NCI-H1048 (cell line): Measurements from ENCODE around the gene S100A7.
"Not testable (repeated sequence)": the region's sequence is repeated elsewhere in the genome, so short reads cannot be mapped to it uniquely, and the experiment has no call there.

Source experiments
- DNase-seq: peaks from one replicate; lab custom pipeline; 2025; lab: John Stamatoyannopoulos, UW

The S100A7 gene

DNA sequence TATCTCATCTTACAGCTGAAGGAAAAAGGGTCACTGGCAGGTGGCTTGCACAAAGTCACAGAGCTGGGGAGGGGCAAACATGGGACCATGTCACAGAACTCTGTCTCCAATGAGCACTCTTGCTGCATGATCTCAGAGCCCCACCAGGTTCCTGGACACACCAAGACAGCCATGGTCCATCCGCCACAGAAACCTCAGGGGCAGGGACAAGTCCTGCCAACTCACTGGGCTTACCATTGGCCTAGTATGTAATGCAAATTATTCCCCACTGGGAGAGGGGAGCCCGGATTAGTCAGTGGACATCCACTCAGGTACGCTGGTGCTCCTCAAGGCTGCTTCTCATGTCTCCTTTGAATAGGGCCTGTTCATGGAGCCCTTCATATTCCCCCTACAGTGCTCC lies 29.9 kb downstream of the S100A7 start:
- DNase-seq: no peak

DNA sequence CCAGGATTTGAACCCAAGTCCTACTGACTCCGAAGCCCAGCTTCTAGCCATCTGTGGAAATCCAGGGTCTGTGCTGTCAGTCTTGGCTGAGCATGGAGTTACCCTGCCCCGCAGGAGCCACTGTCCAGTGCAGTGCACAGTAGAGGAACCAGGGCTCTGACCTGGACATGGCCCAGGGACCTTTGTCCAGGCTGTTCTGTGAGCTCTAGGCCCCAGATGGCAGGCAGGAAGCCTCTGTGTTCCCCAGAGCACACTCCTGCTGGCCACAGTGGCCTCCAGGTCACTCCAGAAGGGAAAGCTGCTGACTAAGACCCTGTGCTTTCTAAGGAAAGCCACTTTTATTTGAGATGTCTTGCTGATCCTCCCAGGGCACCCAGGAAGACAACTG lies 30.3 kb downstream of the S100A7 start:
- no peak for DNase-seq

DNA sequence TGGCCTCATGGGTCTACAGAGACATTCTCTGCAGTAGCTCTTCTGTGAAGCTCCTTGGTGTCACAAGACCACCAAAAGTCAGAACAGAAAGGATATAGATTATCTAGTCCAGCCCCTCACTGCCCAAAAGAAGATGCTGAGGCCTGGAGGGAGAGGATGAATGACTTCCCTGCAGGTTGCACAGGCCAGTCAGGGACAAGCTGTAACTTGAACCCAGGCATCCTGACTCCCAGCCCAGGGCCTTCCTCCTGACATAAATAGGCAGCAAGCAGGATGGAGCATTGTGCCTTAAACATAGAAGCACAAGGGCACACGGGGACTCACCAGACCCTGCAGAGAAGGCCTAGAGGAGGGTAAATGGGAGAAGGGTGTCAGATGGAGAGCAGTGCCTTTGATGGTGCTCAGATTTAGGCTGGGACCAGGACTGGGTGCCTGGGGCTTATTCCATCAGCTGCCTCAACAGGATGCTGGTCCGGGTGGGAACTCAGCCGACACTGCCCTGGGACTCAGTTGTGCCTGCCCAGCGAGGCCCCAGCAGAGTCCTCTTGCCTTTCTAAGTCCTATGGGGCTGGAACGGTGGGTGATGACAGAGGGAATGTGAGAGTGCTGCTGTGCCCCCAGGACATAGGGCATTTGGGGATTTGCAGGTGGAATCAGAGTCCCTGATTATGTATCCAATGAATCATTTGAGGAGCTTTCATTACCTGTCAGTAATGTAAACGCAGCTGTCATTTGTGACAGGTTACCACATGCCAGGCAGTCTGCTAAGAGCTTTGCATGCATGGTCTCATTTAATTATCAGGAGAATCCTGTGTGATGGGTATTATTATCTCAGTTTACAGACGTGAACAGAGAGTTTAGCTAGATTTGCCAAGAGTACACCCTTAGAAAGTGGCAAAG lies 30.9 kb downstream of the S100A7 start:
- no peak for DNase-seq

DNA sequence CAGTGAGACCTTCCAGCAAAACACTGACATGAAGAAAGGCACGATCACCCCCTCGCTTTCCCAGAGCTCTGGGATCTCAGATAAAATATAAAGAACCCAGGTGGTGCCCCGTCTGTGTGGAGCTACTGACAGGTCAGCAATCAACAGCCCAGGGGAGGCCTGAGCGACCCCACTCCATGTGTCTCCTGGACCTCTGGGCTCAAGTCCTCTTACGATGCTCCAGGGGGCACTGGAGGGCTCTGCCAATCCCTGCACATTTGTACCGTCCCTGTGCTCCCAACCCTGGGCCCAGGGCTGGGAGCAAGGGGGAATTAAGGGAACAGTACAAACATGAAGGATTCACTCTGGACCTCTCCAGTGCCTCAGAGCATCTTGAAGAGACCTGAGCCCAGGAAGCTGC lies 31.7 kb downstream of the S100A7 start:
- DNase-seq: no peak

DNA sequence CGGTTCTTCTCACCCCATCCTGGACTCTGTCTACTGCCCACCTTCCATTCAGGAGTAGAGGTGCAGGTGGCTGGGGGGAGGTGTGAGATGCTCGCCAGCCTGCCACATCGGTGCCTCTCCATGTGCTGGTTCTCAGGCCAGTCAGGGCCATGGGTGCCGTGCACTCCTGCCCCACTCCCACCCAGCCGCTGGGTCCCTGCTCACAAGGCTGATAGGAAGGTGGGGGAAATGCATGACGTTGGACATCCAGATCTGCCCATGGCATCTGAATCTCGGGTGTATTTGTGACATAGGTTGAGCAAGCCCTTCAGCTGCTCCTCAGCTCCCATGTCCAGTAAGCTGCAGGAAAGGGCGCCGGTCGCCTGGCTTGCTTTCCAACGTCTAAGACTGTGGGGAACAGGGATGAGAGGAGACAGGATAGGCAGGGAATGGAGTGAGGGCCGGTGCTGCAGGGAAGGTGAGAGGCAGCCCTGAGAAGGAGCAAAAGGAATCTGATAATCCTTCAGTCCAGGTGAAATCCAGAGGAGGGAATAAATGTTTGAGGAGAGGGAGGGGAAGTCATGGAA lies 32.3 kb downstream of the S100A7 start:
- DNase-seq: no peak

DNA sequence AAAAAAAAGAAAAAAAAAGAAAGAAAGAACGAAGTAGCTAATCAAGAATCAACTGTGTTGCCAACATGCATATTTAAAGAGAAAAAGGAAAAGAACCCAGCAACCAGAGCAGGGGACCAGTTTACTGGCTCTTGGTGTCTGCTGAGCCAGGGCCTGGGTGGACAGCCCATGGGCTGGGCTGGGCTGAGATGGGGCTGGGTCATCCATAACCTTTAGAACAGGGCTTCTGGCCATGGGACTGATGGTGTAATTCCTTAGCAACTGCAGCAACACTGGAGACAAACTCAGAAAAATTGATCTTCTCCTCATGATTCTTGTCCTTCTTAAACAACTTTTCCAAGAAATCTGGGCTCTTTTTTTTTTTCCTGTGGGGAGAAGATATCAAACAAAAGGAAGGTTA lies 33.6 kb downstream of the S100A7 start:
- no peak for DNase-seq

DNA sequence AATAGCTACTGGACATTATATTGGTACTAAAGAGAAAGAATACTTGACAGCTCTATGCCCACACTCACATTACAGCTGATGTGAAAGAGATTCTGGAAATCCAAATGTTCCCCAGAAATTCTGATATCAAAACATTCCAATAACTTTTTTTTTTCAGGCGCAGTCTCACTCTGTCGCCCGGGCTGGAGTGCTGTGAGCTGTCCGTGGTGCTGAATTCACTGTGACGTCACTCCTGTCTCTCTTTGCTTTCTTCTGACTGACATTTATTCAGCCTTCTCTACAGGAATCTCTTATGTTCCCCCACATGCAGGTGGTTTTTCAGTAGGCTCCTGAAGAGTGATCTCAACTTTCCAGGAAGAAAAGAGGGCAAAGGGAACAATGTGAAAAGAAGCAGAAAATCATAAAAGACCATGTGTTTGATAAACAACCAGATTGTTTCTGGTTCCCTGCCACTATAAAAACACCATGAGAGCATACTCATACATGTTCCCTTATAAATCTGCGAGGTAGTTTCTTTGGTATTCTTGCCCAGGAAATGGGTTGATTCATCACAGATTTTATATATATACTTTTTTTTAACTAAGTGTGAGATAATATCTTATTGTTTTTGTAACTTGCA lies 37.9 kb downstream of the S100A7 start:
- peak; percentile 25 for DNase-seq

DNA sequence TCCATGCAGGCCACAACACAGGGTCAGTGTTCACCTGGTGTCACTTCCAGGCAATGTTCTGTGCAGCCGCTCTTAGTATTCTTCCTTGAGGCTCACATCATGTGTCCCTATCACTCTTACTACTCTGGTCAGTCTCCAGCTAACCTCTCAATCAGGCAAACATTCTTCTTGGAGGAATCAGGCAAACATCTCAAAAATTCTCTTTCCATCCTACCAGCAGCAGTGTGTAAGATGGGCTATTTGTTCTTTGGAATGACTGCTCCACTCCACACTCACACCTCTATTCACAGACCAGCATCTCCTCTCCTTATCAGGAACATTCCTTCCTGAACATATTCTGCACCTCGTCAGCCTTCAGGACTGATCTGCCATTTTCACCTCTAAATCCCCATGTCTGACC lies 40.1 kb downstream of the S100A7 start:
- no peak for DNase-seq

DNA sequence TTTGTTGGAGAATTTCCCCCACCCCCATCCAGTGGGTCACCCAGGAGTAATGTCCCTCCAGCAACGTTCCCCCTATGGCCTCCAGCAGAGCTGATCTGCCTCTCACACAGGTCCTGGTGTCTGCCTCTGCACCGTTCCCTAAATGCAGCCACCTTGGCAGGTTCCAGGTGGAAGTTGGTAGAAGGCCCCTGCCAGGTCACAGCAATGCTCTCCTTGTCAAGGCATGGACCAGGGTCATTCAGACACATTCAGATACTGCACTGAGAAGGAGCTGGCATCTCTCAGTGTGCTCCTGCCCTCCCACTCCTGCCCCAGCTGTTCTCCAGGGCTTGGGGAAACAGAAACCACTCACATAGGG lies 41.0 kb downstream of the S100A7 start:
- not testable (repeated sequence) for DNase-seq

DNA sequence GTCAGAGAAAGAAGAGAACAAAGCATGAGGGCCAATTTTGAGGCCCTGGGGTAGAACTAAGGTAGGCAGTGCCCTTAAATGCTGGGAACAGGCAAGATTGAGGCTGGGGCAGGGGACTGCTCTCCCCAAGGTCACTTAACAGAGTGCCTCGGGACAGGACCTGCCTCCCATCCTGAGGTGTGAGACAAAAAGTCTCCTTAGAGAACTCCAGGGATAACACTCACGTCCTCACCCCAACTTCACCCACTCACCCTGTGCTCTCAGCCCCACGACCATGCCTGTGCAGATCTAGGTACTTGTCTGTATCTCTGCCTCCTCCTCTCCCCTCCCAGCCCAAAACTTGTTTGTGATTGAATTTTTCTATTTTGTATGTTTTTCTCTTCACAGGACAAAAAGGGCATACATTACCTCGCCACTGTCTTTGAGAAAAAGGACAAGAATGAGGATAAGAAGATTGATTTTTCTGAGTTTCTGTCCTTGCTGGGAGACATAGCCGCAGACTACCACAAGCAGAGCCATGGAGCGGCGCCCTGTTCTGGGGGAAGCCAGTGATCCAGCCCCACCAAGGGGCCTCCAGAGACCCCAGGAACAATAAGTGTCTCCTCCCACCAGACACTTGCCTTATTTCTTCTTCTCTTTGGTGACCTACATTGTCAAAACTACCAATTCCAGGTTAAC lies 41.6 kb downstream of the S100A7 start:
- DNase-seq: not testable (repeated sequence)

DNA sequence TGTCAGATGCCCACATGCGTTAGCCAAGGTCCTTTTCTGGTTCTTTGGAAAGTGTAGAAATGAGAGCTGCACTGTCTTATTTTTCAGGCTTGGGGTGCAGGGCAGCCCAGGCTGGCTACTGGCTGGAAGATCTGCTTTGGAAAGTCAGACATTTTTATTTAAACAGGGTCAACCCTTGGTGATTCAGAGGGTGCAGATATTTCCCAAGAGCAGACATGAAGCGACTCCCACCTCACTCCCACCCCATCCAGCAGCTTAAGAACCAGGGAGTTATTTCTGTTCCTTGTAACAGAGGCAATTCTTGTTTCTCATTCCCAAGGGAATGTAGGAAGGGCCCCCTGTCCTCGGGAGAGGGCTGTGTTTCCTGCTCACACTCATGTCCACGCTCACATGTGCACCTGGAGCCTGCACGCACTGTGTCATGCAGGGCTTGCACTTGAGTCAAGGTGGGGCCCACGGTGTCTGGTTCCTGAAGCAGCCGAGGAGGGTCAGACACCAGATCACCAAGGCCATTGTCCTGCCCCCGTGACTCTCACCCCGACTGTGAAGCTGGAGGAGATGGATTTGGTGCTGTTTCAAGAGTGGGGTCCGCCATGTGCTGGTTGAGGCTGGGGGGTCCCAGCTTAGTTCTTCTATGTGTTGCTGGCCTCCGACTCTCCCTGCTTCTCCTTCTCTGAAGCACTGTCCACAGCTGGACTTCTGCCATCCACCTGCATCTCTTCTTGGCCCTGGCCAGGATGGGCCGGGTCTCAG lies 43.1 kb downstream of the S100A7 start:
- DNase-seq: no peak

DNA sequence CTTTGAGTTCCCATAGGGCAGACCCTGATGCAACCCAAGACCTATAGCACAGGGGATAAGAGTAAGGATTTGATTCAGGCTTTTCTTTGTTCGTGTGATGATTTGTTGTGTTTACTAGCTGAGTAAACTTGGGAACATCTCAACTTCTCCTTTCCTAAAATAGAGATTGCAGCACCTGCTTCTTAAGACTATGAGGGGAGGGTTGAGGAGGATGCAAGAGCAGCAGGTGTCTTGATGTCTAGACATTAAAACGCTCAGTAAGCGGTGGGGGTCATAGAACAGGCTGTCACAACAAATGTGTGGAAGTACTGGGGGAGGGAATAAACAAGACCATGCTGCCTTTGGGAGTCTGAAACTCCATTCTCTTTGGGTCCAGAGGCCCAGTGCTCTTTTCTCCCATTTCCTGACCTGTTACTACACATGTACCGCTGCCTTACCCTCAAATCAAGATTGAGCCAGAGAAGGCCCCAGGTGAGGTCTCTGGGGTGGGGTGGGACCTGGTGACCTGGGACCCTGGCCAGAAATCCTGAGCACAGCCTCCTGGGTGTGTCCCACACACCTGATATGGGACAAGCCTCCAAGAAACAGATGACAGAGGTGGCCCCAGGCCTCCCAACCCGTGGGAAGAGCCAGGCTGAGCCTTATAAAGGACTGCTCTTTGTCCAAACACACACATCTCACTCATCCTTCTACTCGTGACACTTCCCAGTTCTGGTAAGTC lies 44.4 kb downstream of the S100A7 start, which contains the start of gene S100A7A:
S100A7A (plus strand) TSS at position 671 of the 721 bp plus-strand sequence. CDS start 1,563 bp downstream, outside the sequence.
- DNase-seq: no peak

DNA sequence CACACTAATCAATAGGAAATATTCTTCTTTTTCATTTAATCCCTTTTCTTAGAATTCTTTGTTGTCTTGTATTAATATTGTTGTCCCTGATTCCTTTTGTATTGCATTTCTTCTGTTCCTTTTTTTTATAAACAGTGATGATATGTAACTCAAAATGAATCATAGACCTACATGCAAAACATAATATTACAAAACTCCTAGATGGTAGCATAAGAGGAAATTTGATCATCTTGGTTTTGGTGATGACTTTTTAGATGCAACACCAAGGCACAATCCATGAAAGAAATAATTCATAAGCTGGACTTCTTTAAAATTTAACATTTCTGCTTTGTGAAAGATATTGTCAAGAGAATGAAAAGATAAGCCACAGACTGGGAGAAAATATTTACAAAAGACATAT lies 46.5 kb downstream of the S100A7 start:
- not testable (repeated sequence) for DNase-seq
